GM12865 (cell line): ENCODE measurements around the gene TRPM1.

Source experiments
- DNase-seq: peaks from one replicate; pipeline ENCODE4 v3.0.0; 2010; ENCODE audit warnings: low read depth
- H3K4me3 ChIP-seq: 2 replicates; pipeline ENCODE4 v1.5.1; 2011; ENCODE audit warnings: mild to moderate bottlenecking, low read depth, low read length, control low read depth
- CTCF ChIP-seq: IDR thresholded peaks from 2 replicates; pipeline ENCODE4 v1.5.1; 2011; ENCODE audit warnings: low read length, control low read depth, low read depth, inconsistent platforms; ENCODE audit not compliant: insufficient read depth; ENCODE audit errors: missing control alignments

Gene TRPM1

GRCh38 chr15:31024330-31024729 lies 77.2 kb downstream of the TRPM1 start:
- no peak for DNase-seq
- no peak for TF ChIP-seq CTCF
- no peak overlapping the region for H3K4me3 ChIP-seq

GRCh38 chr15:31023841-31024240 lies 77.7 kb downstream of the TRPM1 start:
- TF ChIP-seq CTCF = no peak
- H3K4me3 ChIP-seq = no peak overlapping the region
- DNase-seq = no peak

- TF ChIP-seq CTCF = no peak
- H3K4me3 ChIP-seq = no peak overlapping the region
- DNase-seq = no peak
These were observed 80.4 kb downstream of the TRPM1 start for GRCh38 chr15:31021067-31021665.

GRCh38 chr15:31020542-31020941 lies 81.0 kb downstream of the TRPM1 start:
- no peak overlapping the region for H3K4me3 ChIP-seq
- no peak for TF ChIP-seq CTCF
- no peak for DNase-seq

- DNase-seq = no peak
- H3K4me3 ChIP-seq = no peak overlapping the region
- TF ChIP-seq CTCF = no peak
These were observed 81.5 kb downstream of the TRPM1 start for GRCh38 chr15:31019986-31020385.

GRCh38 chr15:31017311-31017710 lies 84.2 kb downstream of the TRPM1 start:
- no peak overlapping the region for H3K4me3 ChIP-seq
- TF ChIP-seq CTCF = no peak
- no peak for DNase-seq

- H3K4me3 ChIP-seq = no peak overlapping the region
- TF ChIP-seq CTCF = no peak
- DNase-seq = no peak
These were observed 85.0 kb downstream of the TRPM1 start for GRCh38 chr15:31016446-31016915.
